ENCODE measurements around the gene GARIN3. TPM values are rescaled to one million over a fixed set of nuclear protein-coding genes. Genes with fewer than 3 reads are reported as not detected.

Gene GARIN3
- total RNA-seq, 2 donors from 2014 or later: not detected

- no peak overlapping the region for H3K27ac ChIP-seq
- H3K4me1 ChIP-seq: no peaks in the 10 kb centered on the region
These were observed 27.8 kb upstream of the GARIN3 start for GRCh38 chr5:157193699-157194424.

GRCh38 chr5:157189223-157189622 lies 23.2 kb upstream of the GARIN3 start:
- ATAC-seq (no peak), DNase-seq (no peak)
- intact Hi-C loops (cut with DNase I): no loop called here
- Histone ChIP-seq H3K36me3 (replicated peaks in 1 of 2; ENCODE audit: insufficient read depth in 1 of 2, low read depth in 2 of 2) (no peaks in the 10 kb centered on the region), H3K4me1 (no peaks in the 10 kb centered on the region), H3K9me3 (no peaks in the 10 kb centered on the region), H3K27ac (no peak overlapping the region), H3K4me3 (no peak overlapping the region), H3K27me3 (no peaks in the 10 kb centered on the region)
- WGBS, 2 donors: 65 to 73% methylated on average over 7 of the region's 7 CpGs
- no peak for TF ChIP-seq CTCF (IDR thresholded peaks at IDR 0.05)
- TF ChIP-seq POLR2A (IDR thresholded peaks at IDR 0.05): no peak

More at GRCh38 chr5:157193699-157194424, 27.8 kb upstream of the GARIN3 start:
- ATAC-seq (no peak), DNase-seq (no peak)
- 70 to 76% methylated on average over 10 of the region's 10 CpGs for WGBS, 2 donors
- Histone ChIP-seq H3K4me3 (no peak overlapping the region), H3K9me3 (no peaks in the 10 kb centered on the region), H3K36me3 (replicated peaks in 1 of 2; ENCODE audit: insufficient read depth in 1 of 2, low read depth in 2 of 2) (no peaks in the 10 kb centered on the region), H3K27me3 (no peaks in the 10 kb centered on the region)
- intact Hi-C loops (cut with DNase I): no loop called here
- no peak for TF ChIP-seq POLR2A (IDR thresholded peaks at IDR 0.05)
- TF ChIP-seq CTCF (IDR thresholded peaks at IDR 0.05): no peak

GRCh38 chr5:157188270-157188669 lies 22.2 kb upstream of the GARIN3 start:
- ATAC-seq: no peak
- DNase-seq: no peak
- Histone ChIP-seq H3K27ac (no peak overlapping the region), H3K4me1 (no peaks in the 10 kb centered on the region), H3K27me3 (no peaks in the 10 kb centered on the region), H3K36me3 (replicated peaks in 1 of 2; ENCODE audit: insufficient read depth in 1 of 2, low read depth in 2 of 2) (no peaks in the 10 kb centered on the region), H3K4me3 (no peak overlapping the region), H3K9me3 (no peaks in the 10 kb centered on the region)
- TF ChIP-seq CTCF (IDR thresholded peaks at IDR 0.05) (no peak), POLR2A (IDR thresholded peaks at IDR 0.05) (no peak)
- intact Hi-C loops (cut with DNase I): no loop called here

GRCh38 chr5:157187046-157187754 lies 21.1 kb upstream of the GARIN3 start:
- H3K4me3 ChIP-seq: no peak overlapping the region
- 37 to 41% methylated on average over 5 of the region's 5 CpGs for WGBS, 2 donors
- H3K4me1 ChIP-seq: no peaks in the 10 kb centered on the region
- DNase-seq (no peak), ATAC-seq (no peak)
- H3K27ac ChIP-seq: no peak overlapping the region
- H3K36me3 ChIP-seq (replicated peaks in 1 of 2; ENCODE audit: insufficient read depth in 1 of 2, low read depth in 2 of 2): no peaks in the 10 kb centered on the region
- TF ChIP-seq CTCF (IDR thresholded peaks at IDR 0.05) (no peak), POLR2A (IDR thresholded peaks at IDR 0.05) (no peak)
- no peaks in the 10 kb centered on the region for H3K9me3 ChIP-seq
- H3K27me3 ChIP-seq: no peaks in the 10 kb centered on the region
- intact Hi-C loops (cut with DNase I): no loop called here

All from body of pancreas (tissue), 4 donors.